Measurements from ENCODE around the gene MOK.

The MOK gene

DNA sequence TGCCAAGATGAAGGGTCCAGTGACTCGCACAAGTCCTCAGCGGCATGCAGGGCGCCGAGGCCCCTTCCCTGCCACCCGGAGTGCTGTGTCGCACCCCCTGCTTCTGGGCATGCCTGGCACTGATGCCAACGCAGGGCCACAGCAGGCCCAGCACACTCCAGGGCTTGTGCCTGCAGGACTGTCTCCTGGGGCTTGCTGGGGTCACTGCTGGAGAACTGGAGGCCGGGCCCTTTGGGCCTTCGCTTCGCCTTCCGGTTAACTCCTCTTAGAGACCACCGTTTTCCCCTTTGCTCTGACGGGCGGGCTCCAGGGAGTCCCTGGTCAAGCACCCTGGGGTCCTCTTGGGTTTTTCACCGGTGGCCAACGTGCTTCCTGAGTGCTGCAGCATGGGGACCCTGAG lies 85.6 kb downstream of the MOK start:
- no peak for DNase-seq

DNA sequence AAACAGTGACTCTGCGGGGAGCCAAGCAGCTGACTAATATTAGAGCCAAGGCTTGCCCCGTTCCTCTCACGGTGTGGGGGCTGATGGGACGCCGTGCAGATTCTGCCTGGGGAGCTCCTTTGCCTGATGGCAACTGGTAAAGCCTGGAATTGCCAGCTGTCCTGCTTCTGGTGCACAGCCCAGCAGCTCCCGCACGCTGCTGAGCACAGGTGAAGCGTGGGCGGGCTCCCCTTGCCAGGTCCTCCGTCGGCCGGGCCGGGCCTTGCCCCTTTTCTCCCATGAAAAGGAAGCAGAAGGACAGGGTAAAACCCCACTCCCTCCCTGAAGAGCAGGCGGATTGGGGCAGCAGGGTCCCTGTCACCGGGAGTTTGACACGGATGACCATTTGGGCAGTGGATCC lies 86.3 kb downstream of the MOK start:
- DNase-seq: no peak

DNA sequence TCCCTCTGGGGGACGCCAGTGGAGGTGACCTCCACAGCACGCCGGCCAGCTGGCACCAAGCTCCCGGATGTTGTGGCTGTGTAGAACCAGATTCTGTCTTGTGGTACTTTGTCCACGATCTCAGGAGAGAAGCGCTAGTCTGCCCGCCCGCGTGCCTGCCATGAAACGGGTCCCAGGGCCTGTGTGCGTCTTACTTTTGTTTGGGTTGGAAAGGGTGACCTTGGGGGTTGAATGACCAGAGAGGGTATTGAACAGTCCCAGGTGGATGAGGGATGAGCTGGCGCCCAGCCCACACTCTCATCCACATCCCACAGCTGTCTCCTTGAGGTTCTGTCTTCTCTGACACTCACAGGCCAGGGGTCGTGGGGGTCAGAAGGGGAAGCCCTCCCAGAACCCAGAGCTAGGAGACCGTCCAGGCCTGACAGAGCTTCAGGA lies 87.0 kb downstream of the MOK start:
- DNase-seq: no peak

DNA sequence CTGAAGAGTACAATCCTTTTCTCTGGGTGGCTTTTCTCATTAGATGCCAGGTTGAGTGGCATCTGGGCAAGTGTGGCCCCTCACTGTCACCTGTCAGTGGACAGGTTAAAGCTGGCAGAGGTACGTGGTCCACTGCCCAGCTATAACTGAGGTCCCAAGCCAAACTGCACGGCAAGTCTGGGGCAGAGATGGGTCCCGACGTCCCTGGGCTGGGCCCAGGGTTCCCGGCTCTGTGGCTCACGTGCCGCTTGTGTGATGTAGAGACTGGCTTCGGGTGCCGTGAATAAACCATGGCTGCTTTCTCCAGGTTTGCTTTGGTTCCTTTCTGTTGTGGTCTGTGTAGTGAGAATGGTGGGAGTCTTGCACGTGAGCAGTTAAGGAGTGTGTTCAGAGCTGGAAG lies 87.6 kb downstream of the MOK start:
- no peak for DNase-seq

DNA sequence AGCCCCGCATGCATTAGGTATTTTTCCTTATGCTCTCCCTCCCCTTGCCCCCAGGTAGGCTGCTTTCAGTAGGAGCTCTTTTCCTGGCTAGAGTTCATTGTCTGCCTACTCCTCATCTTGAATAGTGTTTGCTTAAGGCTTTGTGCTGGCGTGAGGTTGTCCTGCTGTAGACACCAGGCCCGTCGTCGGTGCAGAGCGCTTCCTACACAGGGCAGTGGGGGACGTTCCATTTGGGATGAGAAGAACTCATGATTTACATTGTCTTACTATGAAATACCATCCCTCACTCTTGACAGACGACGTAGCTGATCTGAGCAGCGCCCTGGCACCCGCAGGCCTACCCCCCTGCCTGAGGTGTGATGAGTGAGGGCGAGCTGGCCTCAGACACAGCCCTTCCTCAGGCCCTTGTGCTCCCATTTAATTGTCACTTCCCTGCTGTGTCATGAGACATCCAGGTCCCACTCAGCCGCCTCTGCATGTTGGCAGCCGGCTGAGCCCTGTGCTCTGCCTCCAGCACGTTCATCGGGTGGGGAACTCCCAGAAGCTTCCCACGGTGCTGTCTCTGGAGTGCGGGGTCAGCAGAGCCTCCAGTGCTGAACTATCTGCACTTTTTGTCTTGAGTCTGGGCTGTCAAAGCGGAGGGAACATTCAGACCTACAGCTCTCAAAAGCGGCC lies 89.3 kb downstream of the MOK start:
- DNase-seq: no peak

DNA sequence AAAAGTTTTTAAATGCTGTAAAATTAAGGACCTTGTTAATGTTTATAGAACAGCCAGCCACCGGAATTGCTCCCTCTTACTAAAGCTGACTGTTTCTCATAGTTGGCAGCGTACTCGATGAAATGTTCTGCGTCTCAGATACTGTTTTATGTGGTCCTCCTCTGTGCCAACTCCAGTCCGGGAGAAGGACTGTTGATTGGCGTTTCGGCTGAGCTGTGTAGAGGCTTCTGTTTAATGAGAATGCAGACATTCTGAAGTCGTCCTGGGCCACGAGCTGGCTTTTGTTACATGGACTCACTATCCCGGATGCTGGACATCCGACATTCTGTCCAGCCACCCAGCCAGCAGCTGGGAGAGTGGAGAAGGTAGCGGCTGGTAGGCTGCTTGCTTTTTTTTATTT lies 89.9 kb downstream of the MOK start:
- no peak for DNase-seq

DNA sequence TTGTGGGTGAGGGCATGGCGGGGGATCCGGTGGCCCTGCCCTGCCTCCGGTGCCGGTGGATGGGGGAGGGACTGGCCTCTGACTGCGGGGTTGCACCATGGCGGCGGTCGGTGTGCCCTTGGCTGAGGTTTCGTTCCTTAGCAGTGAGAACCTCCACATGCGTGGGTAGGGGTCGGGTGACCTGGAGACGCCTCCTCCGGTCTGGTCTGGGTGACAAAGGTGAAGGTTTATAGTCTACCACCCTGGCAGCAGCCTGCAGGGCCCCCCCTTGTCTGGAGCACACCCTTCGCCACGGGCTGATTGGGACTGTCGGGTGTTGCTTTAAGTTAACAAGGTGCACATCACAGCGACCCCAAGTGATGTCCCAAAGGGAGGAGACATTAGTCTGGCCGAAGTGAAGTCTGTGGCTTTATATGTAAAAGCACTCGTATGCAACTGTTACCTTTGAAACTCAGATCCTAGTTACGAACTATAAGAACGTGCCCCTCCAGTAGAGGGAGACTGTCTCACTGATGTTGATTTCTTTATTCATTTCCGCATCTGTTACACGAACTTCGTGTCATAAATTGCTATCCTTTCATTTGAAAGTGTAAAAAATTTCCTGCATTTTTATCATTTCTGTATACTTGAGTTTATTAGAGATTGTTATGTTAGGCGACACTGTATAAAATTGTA lies 90.8 kb downstream of the MOK start:
- no peak for DNase-seq

DNA sequence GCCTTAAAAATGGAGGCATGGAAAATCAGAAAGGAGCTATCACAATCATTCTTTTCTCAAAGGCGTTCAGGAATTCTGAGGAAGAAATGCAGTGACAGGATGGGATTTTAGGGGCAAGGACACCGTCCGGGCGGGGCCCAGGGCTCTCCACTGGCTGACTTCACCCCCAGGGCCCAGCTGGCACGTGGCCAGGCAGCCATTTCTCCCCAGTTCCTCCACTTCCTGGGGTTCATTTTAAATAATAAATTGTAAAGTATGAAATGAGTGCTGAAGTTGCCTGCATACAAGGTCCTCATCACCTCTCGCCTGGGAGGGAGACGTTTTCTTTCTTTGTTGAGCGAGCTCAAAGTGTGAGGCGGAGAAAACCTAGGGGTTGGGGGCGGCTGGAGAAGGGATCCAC lies 91.5 kb downstream of the MOK start:
- no peak for DNase-seq

DNA sequence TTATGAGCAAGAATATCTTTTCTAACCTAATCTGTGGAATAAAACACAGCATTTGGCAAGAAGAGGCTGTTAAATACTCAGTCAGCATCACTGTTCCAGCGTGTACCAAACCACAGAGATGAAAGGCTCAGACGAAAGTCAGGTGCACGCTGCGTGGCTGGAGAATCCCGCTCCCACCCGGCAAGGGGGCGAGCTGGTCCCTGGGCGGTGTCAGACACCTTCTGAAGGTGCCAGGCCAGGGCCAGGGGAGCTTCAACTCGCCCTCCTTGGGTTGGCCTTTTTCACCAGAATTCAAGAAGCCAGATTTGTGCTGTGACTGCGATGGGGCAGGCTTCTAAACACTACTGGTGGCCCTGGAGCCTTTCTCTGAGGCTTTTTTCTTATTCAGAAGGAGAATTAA lies 92.1 kb downstream of the MOK start:
- DNase-seq: no peak

DNA sequence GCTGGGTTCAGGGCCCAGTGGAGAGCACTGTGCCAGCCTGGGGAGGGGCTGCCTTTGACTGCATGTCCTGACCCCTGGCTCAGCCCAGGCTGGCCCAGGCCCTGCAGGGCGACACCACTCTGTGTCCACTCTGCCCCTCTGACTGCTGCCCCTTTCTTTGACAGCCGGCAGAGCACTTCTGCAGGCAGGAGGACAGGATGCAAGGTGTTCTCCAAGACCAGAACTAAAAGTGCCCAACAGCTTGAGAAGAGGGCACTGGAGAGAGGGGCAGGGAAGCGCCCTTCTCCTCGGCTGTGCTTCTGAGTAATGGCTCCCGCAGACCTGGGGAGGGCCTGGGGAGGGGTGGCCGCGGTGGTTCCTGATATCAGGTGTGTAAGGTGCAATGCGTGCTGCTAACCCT lies 92.6 kb downstream of the MOK start:
- no peak for DNase-seq

DNA sequence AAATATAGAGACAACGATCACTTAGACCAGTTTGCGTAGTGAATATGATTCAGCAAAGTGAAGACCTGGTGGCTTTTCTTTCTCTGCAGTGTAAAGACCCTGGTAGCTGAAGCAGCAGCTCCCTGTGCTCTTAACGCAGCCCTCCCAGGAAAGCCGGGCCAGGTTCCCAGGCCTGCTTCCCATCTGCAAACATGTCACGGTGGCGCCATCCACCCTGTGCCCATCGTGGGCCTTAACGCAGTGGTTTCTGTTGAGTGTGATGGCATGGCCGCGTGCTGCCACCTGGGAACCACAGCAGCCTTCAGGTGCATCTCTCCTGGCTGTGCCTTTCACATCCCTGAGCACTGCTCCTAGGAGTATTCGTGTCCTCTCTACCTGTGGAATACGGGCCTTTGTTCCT lies 93.7 kb downstream of the MOK start:
- no peak for DNase-seq

DNA sequence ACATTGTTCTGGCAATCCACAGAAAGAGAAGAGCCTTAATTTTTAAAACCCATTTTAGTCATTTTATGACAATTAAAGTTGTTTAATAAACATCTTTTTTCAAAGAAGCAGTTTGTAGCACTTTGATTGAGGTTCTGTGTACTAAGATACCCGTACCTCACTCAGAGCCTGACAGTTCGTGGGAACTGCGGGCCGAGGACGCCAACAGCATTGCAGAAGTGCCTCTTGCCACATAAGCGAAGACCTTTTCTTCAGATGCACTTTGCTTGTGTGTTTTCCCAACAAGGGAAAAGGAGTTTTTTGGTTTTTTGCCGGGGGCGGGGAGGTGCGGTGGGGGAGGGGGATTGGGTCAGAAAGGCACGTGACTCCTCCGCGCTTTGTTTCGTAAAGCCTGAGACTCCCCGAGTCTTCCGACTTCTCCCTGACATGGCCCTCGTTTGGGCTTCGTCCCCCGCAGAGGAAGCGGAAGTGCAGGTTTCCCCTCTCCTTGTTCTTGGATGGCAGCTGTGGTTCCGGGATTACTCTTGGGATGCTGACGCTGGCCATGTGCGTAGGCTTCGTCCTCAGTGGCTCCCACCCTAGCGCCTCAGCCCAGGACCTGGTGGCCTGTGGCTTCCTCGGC lies 94.4 kb downstream of the MOK start:
- DNase-seq: no peak

DNA sequence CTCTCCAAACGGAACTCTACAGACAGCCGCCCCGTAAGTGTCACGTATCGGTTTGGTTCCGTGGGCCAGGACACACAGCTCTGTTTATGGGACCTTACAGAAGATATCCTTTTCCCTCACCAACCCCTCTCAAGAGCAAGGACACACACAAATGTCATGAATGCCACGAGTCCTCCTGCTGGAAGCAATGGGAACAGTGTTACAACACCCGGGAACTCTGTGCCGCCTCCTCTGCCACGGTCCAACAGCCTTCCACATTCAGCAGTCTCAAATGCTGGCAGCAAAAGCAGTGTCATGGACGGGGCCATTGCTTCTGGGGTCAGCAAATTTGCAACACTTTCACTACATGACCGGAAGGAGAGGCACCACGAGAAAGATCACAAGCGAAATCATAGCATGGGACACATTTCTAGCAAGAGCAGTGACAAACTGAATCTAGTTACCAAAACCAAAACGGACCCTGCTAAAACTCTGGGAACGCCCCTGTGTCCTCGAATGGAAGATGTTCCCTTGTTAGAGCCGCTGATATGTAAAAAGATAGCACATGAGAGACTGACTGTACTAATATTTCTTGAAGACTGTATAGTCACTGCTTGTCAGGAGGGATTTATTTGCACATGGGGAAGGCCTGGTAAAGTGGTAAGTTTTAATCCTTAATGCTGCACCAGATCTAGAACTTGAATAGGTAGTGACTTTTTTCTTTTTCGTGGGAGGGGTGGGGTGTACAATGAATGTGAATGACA lies 95.6 kb downstream of the MOK start:
- no peak for DNase-seq

DNA sequence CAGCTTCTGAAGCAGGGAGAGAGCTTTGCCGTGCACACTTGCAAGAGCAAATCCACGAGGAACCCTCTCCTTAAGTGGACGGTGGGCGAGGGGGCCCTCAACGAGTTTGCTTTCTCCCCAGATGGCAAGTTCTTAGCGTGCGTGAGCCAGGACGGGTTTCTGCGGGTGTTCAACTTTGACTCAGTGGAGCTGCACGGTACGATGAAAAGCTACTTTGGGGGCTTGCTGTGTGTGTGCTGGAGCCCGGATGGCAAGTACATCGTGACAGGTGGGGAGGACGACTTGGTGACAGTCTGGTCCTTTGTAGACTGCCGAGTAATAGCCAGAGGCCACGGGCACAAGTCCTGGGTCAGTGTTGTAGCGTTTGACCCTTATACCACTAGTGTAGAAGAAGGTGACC lies 96.2 kb downstream of the MOK start:
- DNase-seq: no peak

DNA sequence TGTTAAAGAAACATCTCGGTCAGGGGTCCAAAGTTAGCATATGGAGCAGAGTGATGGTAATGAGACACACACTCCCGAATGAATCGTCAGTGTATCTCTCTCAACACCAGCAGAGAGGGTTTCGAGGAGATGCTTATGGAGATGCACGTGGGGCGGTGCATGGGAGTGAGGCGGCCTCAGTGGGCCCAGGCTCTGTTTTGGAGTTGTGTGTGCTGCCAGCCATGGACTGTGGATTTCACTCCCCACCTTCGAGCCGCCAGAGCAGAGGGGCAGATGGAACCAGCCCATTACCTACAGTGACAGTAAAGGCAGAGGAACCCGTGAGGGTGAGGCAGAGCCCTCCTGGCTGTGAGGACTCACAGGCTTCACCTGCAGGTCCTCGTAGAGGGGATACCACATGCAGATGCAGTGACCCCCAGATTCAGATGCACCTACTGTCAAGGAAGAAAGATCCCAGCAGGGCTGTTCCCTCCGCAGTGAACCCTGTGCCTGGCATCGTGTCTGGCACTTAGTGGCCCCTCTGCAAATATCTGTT lies 97.1 kb downstream of the MOK start:
- no peak for DNase-seq

DNA sequence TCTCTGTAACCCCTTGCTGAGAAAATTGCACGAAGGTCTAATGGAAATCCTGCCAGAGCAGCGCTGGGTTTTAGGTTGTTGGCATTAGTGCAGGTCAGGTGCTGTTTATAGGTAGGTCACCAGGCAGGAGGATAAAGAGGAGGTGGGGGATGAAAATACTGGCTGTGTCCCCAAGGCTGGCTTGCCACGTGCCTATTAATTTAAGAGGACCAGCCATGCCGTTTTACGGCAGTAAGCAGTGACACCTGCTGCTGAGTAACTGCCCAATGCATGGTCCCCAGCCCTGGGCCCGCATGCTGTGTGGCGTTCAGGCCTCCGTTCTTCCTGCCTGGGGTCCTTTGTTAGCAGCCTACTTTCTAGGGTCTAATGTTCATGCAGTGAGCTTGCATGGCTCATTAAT lies 98.0 kb downstream of the MOK start:
- peak; percentile 63 for DNase-seq

DNA sequence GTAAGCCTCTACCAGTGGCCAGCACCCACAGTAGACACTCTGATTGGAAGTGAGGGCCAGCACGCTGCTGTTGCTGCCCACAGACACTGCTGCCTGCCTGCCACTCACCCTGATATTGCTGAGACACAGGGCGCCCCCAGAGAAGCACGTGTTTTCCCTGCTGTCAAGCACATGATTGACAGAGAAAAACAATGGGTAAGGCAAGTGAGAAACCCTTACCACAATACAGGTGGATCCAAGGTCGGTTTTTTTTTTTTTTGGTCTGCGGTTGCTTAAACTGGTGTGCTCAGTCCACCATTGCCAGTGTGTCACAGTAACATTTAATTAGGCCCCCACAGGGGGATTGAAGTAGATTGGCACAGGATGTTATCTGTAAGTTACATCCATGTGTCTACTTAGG lies 99.4 kb downstream of the MOK start:
- no peak for DNase-seq

DNA sequence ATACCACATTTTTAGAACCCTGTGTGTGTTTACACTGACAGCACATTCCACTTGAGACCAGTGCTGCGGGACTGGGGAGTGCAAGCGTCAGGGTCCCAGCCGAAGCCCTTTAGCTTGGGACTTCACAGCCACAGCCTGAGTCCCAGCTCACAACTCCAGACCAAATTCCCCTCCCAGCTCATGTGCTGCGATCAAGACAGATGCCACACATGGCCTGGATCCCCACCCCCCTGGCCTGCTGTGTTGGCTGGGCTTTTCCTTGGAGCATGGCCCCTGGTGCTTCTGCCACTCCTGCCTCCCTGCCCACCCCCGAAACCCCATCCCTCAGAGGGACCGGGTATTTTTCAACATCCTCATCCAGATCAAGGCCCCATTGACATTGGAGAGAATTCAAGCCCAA lies 101.6 kb downstream of the MOK start:
- DNase-seq: no peak

DNA sequence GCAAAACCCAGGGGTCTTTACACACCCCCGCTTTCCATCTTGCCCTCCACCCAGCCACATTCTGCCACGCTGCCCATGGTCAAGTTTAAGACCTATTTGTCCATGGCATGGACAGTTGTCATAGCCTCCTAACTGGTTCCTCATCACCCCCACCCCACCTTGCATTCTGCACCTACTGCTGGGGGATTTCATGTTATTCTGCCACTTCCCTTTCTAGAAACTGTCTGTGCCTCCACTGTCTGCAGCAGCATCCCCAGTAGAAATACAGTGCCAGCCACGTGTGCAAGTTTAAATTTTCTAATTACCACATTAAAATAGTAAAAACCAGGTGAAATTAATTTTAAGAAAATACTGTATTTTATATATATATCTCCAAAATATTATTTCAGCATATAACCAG lies 102.0 kb downstream of the MOK start:
- no peak for DNase-seq

DNA sequence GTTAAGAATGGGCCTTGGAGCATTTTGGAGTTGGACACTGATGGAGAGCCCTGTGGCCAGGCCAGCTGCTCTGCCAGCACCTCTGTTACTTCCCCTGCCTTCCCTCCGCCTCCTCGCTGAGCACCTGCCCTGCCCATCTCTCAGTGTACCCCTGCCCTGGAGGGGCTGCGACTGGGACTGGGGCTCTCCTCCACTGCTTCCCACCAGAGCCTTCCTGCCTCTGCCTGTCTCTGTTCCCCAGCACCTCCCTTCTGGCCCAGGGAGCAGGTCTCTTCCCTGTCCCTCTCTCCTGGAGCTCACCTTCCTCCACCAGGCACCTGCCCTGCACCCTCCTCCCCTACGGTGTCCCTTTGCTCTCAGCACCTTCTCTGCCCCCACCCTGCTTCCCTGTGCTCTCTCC lies 103.2 kb downstream of the MOK start:
- no peak for DNase-seq

DNA sequence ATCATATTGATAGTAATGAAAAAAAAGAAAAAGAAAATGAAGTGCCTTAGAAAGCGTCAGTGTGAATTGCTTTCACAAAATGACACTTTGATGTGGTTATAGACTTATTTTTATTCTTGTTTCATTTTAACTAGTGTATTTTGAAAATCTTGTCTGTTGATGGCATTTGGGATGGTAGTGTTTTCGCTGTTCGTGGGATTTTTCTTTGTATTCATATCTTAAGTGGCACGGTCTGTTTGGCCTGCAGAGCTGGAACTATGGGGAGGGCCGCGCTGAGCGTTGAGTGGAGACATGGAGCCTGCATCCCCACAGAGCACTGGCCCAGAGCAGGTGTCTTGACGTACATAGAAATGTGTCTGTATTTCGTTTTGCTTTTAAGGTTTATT lies 103.6 kb downstream of the MOK start:
- no peak for DNase-seq

DNA sequence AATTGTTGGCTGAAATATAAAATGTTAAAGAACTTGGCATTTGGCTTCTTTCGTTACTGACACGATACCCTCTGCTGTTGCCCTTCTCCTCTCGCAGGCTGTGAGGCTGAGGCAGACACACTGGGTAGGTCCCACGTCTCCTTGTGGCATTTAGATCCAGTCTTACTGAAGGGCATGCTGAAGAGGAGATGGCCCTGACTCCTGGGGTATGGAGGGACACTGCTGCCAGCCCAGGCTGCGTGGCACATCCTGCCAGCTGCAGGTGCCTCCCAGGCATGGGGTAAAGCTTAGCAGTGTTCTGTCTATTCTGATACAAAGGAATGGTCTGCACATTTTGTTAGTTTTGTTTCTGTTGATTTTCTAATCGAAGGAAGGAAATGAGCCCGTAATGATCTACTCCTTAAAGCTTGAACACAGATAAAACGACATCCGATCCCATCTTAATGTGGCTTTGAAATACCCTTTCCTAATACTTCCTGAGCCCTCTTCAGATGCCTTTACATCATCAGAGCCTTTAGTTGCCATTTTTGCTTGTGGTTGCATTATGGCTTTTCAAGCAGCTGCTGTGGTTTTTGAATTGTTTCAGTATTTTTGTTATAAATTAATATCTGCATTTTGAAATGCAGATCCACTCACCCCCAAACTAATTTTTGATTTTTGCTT lies 104.1 kb downstream of the MOK start:
- no peak for DNase-seq

DNA sequence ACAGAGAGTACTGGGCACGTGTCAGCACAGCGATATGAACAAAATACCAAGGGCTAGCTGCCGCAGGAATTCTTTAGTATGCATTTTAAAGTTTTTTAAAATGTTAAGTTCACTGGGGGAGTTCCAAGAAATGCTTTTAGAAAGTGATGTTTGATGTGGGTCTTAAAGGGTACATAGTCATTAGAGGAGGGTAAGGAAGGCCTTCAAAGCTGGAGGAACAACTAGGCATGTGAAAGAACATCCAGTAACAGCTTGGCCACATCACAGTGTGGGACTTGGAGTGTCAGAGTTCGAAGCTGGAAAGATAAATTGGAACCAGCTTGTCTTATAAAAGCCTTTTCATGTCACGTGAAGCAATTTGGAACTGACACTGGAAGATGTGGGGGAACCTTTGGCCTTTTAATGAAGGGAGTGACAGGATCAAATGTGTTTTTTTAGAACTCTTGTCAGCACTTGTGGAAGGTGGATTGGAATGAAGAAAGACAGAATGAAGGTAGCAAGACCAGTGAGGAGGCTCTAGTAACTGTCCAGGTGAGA lies 107.6 kb downstream of the MOK start:
- no peak for DNase-seq

Data from COR-L47 (cell line).